ENCODE data around the gene FYN. TPM values are rescaled to one million over a fixed set of nuclear protein-coding genes. Genes with fewer than 3 reads are reported as not detected.

The FYN gene
- polyA plus RNA-seq, 4 donors, result 17.9 to 33.8 (median 24.8) TPM

GRCh38 chr6:111818539-111819226 lies 54.6 kb downstream of the FYN start:
- WGBS, 3 donors, result 49 to 60% (median 53%) methylated on average over 5 of the region's 5 CpGs
- no peaks in the 10 kb centered on the region for H3K4me1 ChIP-seq (ENCODE audit: control insufficient read depth in 3 of 3, insufficient read depth in 2 of 3, low read depth in 1 of 3, low read length in 2 of 3)
- FAIRE-seq (no peak), DNase-seq (no peak)
- H3K27me3 ChIP-seq (ENCODE audit: control insufficient read depth in 3 of 3, insufficient read depth in 3 of 3, low read length in 3 of 3), result no peaks in the 10 kb centered on the region
- no peaks in the 10 kb centered on the region for H3K9me3 ChIP-seq (ENCODE audit: control insufficient read depth in 2 of 2, insufficient read depth in 1 of 2, low read depth in 1 of 2, low read length in 1 of 2)
- H3K27ac ChIP-seq (ENCODE audit: low read depth in 1 of 3, low read length in 2 of 3), result peak overlapping the region in 2 of 3 donors; percentile 28 to 43
- no peaks in the 10 kb centered on the region for H3K36me3 ChIP-seq (ENCODE audit: control insufficient read depth in 3 of 3, insufficient read depth in 2 of 3, low read depth in 1 of 3, low read length in 3 of 3)
- H3K4me3 ChIP-seq (ENCODE audit: low read depth in 1 of 3, low read length in 3 of 3), result no peak overlapping the region

GRCh38 chr6:111817451-111818120 lies 55.7 kb downstream of the FYN start:
- H3K9me3 ChIP-seq (ENCODE audit: control insufficient read depth in 2 of 2, insufficient read depth in 1 of 2, low read depth in 1 of 2, low read length in 1 of 2), result no peaks in the 10 kb centered on the region
- 79 to 94% (median 88%) methylated on average over 6 of the region's 6 CpGs for WGBS, 3 donors
- no peaks in the 10 kb centered on the region for H3K4me1 ChIP-seq (ENCODE audit: control insufficient read depth in 3 of 3, insufficient read depth in 2 of 3, low read depth in 1 of 3, low read length in 2 of 3)
- H3K36me3 ChIP-seq (ENCODE audit: control insufficient read depth in 3 of 3, insufficient read depth in 2 of 3, low read depth in 1 of 3, low read length in 3 of 3), result no peaks in the 10 kb centered on the region
- H3K27me3 ChIP-seq (ENCODE audit: control insufficient read depth in 3 of 3, insufficient read depth in 3 of 3, low read length in 3 of 3), result no peaks in the 10 kb centered on the region
- no peak for DNase-seq
- H3K4me3 ChIP-seq (ENCODE audit: low read depth in 1 of 3, low read length in 3 of 3), result no peak overlapping the region
- no peak overlapping the region for H3K27ac ChIP-seq (ENCODE audit: low read depth in 1 of 3, low read length in 2 of 3)
- no peak for FAIRE-seq

GRCh38 chr6:111813677-111814310 lies 59.5 kb downstream of the FYN start:
- H3K9me3 ChIP-seq (ENCODE audit: control insufficient read depth in 2 of 2, insufficient read depth in 1 of 2, low read depth in 1 of 2, low read length in 1 of 2), result no peaks in the 10 kb centered on the region
- H3K27me3 ChIP-seq (ENCODE audit: control insufficient read depth in 3 of 3, insufficient read depth in 3 of 3, low read length in 3 of 3), result no peaks in the 10 kb centered on the region
- no peak overlapping the region for H3K27ac ChIP-seq (ENCODE audit: low read depth in 1 of 3, low read length in 2 of 3)
- 74 to 83% (median 80%) methylated on average over 8 of the region's 8 CpGs for WGBS, 3 donors
- DNase-seq (no peak), FAIRE-seq (no peak)
- no peaks in the 10 kb centered on the region for H3K4me1 ChIP-seq (ENCODE audit: control insufficient read depth in 3 of 3, insufficient read depth in 2 of 3, low read depth in 1 of 3, low read length in 2 of 3)
- H3K4me3 ChIP-seq (ENCODE audit: low read depth in 1 of 3, low read length in 3 of 3), result no peak overlapping the region
- H3K36me3 ChIP-seq (ENCODE audit: control insufficient read depth in 3 of 3, insufficient read depth in 2 of 3, low read depth in 1 of 3, low read length in 3 of 3), result no peaks in the 10 kb centered on the region

- Histone ChIP-seq H3K4me1 (ENCODE audit: control insufficient read depth in 3 of 3, insufficient read depth in 2 of 3, low read depth in 1 of 3, low read length in 2 of 3) (no peaks in the 10 kb centered on the region), H3K9me3 (ENCODE audit: control insufficient read depth in 2 of 2, insufficient read depth in 1 of 2, low read depth in 1 of 2, low read length in 1 of 2) (no peaks in the 10 kb centered on the region), H3K27me3 (ENCODE audit: control insufficient read depth in 3 of 3, insufficient read depth in 3 of 3, low read length in 3 of 3) (no peaks in the 10 kb centered on the region), H3K27ac (ENCODE audit: low read depth in 1 of 3, low read length in 2 of 3) (no peak overlapping the region), H3K4me3 (ENCODE audit: low read depth in 1 of 3, low read length in 3 of 3) (no peak overlapping the region), H3K36me3 (ENCODE audit: control insufficient read depth in 3 of 3, insufficient read depth in 2 of 3, low read depth in 1 of 3, low read length in 3 of 3) (no peaks in the 10 kb centered on the region)
- no peak for FAIRE-seq
- DNase-seq, result no peak
These were observed 60.0 kb downstream of the FYN start for GRCh38 chr6:111813237-111813636.

GRCh38 chr6:111812060-111813038 lies 60.9 kb downstream of the FYN start:
- WGBS, 3 donors, result 65 to 84% (median 66%) methylated on average over 8 of the region's 8 CpGs
- Histone ChIP-seq H3K4me1 (ENCODE audit: control insufficient read depth in 3 of 3, insufficient read depth in 2 of 3, low read depth in 1 of 3, low read length in 2 of 3) (no peaks in the 10 kb centered on the region), H3K27ac (ENCODE audit: low read depth in 1 of 3, low read length in 2 of 3) (no peak overlapping the region), H3K27me3 (ENCODE audit: control insufficient read depth in 3 of 3, insufficient read depth in 3 of 3, low read length in 3 of 3) (no peaks in the 10 kb centered on the region), H3K9me3 (ENCODE audit: control insufficient read depth in 2 of 2, insufficient read depth in 1 of 2, low read depth in 1 of 2, low read length in 1 of 2) (no peaks in the 10 kb centered on the region), H3K36me3 (ENCODE audit: control insufficient read depth in 3 of 3, insufficient read depth in 2 of 3, low read depth in 1 of 3, low read length in 3 of 3) (no peaks in the 10 kb centered on the region), H3K4me3 (ENCODE audit: low read depth in 1 of 3, low read length in 3 of 3) (no peak overlapping the region)
- no peak for FAIRE-seq
- no peak for DNase-seq

GRCh38 chr6:111810294-111811131 lies 62.7 kb downstream of the FYN start:
- Histone ChIP-seq H3K36me3 (ENCODE audit: control insufficient read depth in 3 of 3, insufficient read depth in 2 of 3, low read depth in 1 of 3, low read length in 3 of 3) (no peaks in the 10 kb centered on the region), H3K4me1 (ENCODE audit: control insufficient read depth in 3 of 3, insufficient read depth in 2 of 3, low read depth in 1 of 3, low read length in 2 of 3) (peaks cover 0 to 5% (median 0%) of the 10 kb centered on the region in 3 donors), H3K27me3 (ENCODE audit: control insufficient read depth in 3 of 3, insufficient read depth in 3 of 3, low read length in 3 of 3) (no peaks in the 10 kb centered on the region), H3K27ac (ENCODE audit: low read depth in 1 of 3, low read length in 2 of 3) (no peak overlapping the region), H3K4me3 (ENCODE audit: low read depth in 1 of 3, low read length in 3 of 3) (no peak overlapping the region), H3K9me3 (ENCODE audit: control insufficient read depth in 2 of 2, insufficient read depth in 1 of 2, low read depth in 1 of 2, low read length in 1 of 2) (no peaks in the 10 kb centered on the region)
- FAIRE-seq, result no peak
- 74 to 84% (median 78%) methylated on average over 10 of the region's 10 CpGs for WGBS, 3 donors
- DNase-seq, result no peak

- peaks cover 0 to 5% (median 3%) of the 10 kb centered on the region in 3 donors for H3K4me1 ChIP-seq (ENCODE audit: control insufficient read depth in 3 of 3, insufficient read depth in 2 of 3, low read depth in 1 of 3, low read length in 2 of 3)
- DNase-seq (no peak), FAIRE-seq (no peak)
These were observed 63.5 kb downstream of the FYN start for GRCh38 chr6:111809766-111810165.

More at GRCh38 chr6:111809766-111810165, 63.5 kb downstream of the FYN start:
- Histone ChIP-seq H3K27me3 (ENCODE audit: control insufficient read depth in 3 of 3, insufficient read depth in 3 of 3, low read length in 3 of 3) (no peaks in the 10 kb centered on the region), H3K36me3 (ENCODE audit: control insufficient read depth in 3 of 3, insufficient read depth in 2 of 3, low read depth in 1 of 3, low read length in 3 of 3) (no peaks in the 10 kb centered on the region), H3K4me3 (ENCODE audit: low read depth in 1 of 3, low read length in 3 of 3) (no peak overlapping the region), H3K27ac (ENCODE audit: low read depth in 1 of 3, low read length in 2 of 3) (no peak overlapping the region), H3K9me3 (ENCODE audit: control insufficient read depth in 2 of 2, insufficient read depth in 1 of 2, low read depth in 1 of 2, low read length in 1 of 2) (no peaks in the 10 kb centered on the region)
